ENCODE data around the gene WNT1.

The WNT1 gene

GRCh38 chr12:49031573-49032161 lies 53.5 kb downstream of the WNT1 start:
- DNase-seq: no peak

Data from activated CD4-positive, CD25-positive, alpha-beta regulatory T cell (primary cell).